T-helper 17 cell (primary cell): ENCODE measurements around the gene ZP1. TPM values are rescaled to one million over a fixed set of nuclear protein-coding genes. Genes with fewer than 3 reads are reported as not detected.

Experiments used
- ATAC-seq: fragments of 150-1000 bp; cut with Tn5 transposase; 2 replicates; pipeline ENCODE4 v1.10.0; 2021; ENCODE audit warnings: mild to moderate bottlenecking, moderate library complexity
- DNase-seq, 3 donors: peaks; one replicate each; pipeline versions ENCODE4 v3.0.0 to v3.0.0-alpha.2; 2020 to 2021
- H3K9me3 ChIP-seq: one replicate; pipeline ENCODE4 v1.7.0; 2013; ENCODE audit warnings: low read length, mild to moderate bottlenecking; ENCODE audit not compliant: control insufficient read depth, poor library complexity, severe bottlenecking
- H3K27ac Mint-ChIP-seq: one replicate; pipeline ENCODE4 v1.8.0; 2022; ENCODE audit warnings: mild to moderate bottlenecking, moderate library complexity, mixed read lengths
- H3K27me3 Mint-ChIP-seq: one replicate; pipeline ENCODE4 v1.8.0; 2022; ENCODE audit warnings: mixed read lengths
- H3K36me3 Mint-ChIP-seq: one replicate; pipeline ENCODE4 v1.8.0; 2022; ENCODE audit warnings: low read depth, mixed read lengths
- H3K4me1 Mint-ChIP-seq: one replicate; pipeline ENCODE4 v1.8.0; 2022; ENCODE audit warnings: mild to moderate bottlenecking, mixed read lengths
- H3K4me3 Mint-ChIP-seq: one replicate; pipeline ENCODE4 v1.8.0; 2022; ENCODE audit warnings: mild to moderate bottlenecking, moderate library complexity, mixed read lengths
- total RNA-seq, 4 donors: library from RNA in 2 of 4; stranded (reverse) in 2 of 4; gene quantifications; one replicate each; pipeline ENCODE4 v1.2.3 and lab custom pipeline; 2022 to 2026

ZP1 gene
- total RNA-seq, 2 donors from 2014 or later, result not detected

GRCh38 chr11:60918251-60918938 lies 51.1 kb downstream of the ZP1 start:
- H3K27ac Mint-ChIP-seq, result no peak overlapping the region
- no peak for ATAC-seq
- no peaks in the 10 kb centered on the region for H3K9me3 ChIP-seq
- H3K36me3 Mint-ChIP-seq, result peaks cover 11% of the 10 kb centered on the region
- H3K4me3 Mint-ChIP-seq, result no peak overlapping the region
- no peak for DNase-seq
- peaks cover 10% of the 10 kb centered on the region for H3K27me3 Mint-ChIP-seq
- H3K4me1 Mint-ChIP-seq, result peaks cover 35% of the 10 kb centered on the region

DNA sequence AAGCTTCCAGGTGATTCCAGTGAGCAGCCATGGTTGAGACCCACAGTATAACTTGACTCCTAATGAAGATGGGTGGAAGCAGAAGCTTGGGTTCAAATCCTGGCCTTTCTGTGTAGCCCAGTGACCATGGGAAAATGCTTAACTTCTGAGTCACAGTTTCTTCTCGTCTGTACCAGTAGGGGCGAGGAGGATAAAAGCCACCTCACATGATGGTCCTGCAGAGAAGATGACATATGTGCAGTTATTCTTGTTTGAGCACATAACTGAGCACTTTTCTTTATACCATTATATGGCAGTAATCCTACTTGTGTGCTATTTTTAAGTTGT lies 51.6 kb downstream of the ZP1 start:
- H3K27me3 Mint-ChIP-seq, result peaks cover 14% of the 10 kb centered on the region
- H3K4me1 Mint-ChIP-seq, result peaks cover 31% of the 10 kb centered on the region
- no peaks in the 10 kb centered on the region for H3K9me3 ChIP-seq
- ATAC-seq, result no peak
- H3K36me3 Mint-ChIP-seq, result peaks cover 11% of the 10 kb centered on the region
- H3K27ac Mint-ChIP-seq, result no peak overlapping the region
- no peak for DNase-seq
- H3K4me3 Mint-ChIP-seq, result no peak overlapping the region

DNA sequence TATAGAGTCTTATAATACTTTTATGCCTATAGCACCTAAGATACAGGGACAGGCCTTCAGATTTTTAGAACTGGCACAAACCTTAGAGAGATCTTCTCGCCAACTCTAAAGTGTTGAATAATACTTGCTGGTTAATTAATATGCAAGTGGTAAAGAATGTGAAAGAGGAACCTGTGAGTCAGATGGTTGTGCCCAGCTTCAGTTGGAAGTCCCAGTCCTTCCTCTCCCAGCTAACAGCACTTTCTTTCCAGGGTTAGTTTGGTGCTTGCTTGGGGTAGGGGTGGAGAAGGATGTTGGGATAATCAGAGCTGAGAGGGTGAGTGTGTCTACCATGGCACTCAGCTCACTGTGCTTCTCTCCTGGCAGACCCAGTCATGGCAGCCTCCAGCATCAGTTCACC lies 52.0 kb downstream of the ZP1 start:
- peaks cover 9% of the 10 kb centered on the region for H3K36me3 Mint-ChIP-seq
- no peak for DNase-seq

DNA sequence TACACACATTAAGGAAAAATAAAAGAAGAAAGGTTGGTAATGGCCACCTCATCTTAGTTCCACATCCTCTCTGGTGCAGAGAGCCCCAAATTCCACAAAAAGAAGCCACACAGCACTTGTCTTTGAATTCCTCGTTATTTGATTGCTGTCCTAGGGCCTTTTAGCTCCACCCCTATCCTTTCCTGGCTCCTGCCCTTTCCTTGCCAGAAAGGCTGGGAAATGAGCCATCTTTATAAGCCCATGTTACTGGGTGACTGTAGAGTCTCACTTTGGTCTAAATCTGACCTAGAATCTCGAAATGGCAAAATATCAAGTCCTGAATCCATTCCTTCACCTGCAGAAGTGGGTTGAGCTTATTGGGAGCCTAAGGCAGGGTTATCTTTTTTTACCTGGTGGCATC lies 52.6 kb downstream of the ZP1 start:
- DNase-seq (no peak), ATAC-seq (no peak)
- no peaks in the 10 kb centered on the region for H3K9me3 ChIP-seq
- Mint-ChIP-seq H3K27ac (no peak overlapping the region), H3K36me3 (peaks cover 9% of the 10 kb centered on the region), H3K27me3 (peaks cover 14% of the 10 kb centered on the region), H3K4me3 (no peak overlapping the region), H3K4me1 (peaks cover 27% of the 10 kb centered on the region)

More for the DNA sequence above, 52.0 kb downstream of the ZP1 start:
- Mint-ChIP-seq H3K4me3 (no peak overlapping the region), H3K4me1 (peaks cover 29% of the 10 kb centered on the region), H3K27ac (no peak overlapping the region), H3K27me3 (peaks cover 14% of the 10 kb centered on the region)
- no peak for ATAC-seq
- no peaks in the 10 kb centered on the region for H3K9me3 ChIP-seq

DNA sequence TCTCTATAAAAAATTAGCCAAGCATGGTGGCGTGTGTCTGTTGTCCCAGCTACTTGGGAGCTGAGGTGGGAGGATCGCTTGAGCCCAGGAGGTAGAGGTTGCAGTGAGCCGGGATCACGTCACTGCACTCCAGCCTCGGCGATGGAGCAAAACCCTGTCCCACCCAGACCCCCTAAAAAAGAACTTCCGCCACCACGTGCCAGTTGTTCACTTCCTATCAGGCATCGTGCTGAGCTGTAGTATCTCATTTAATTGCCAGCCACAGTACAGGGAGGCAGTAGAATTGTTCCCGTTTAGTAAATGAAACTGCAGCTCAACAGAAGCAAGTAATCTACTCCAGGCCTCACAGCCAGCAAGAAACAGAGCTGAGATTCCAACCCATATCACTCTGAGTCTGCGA lies 53.9 kb downstream of the ZP1 start:
- no peak overlapping the region for H3K27ac Mint-ChIP-seq
- ATAC-seq, result no peak
- H3K4me1 Mint-ChIP-seq, result peaks cover 20% of the 10 kb centered on the region
- H3K27me3 Mint-ChIP-seq, result peaks cover 27% of the 10 kb centered on the region
- DNase-seq, result no peak
- H3K36me3 Mint-ChIP-seq, result peaks cover 9% of the 10 kb centered on the region
- no peak overlapping the region for H3K4me3 Mint-ChIP-seq
- no peaks in the 10 kb centered on the region for H3K9me3 ChIP-seq

DNA sequence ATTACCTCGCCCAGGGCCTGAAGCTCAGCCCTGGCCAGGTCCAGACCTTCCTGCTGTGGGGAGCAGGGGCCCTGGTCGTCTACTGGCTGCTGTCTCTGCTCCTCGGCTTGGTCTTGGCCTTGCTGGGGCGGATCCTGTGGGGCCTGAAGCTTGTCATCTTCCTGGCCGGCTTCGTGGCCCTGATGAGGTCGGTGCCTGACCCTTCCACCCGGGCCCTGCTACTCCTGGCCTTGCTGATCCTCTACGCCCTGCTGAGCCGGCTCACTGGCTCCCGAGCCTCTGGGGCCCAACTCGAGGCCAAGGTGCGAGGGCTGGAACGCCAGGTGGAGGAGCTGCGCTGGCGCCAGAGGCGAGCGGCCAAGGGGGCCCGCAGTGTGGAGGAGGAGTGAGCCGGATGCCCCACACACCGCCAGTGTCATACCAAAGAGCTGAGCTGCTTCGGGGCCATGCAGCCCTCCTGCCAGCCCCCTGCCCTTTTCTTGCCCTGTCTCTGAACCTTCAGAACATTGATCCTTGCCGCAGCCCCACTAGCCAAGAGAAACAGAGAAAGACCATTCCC lies 54.5 kb downstream of the ZP1 start:
- no peaks in the 10 kb centered on the region for H3K9me3 ChIP-seq
- ATAC-seq, result no peak
- Mint-ChIP-seq H3K4me1 (peaks cover 17% of the 10 kb centered on the region), H3K27me3 (peaks cover 32% of the 10 kb centered on the region), H3K4me3 (no peak overlapping the region), H3K36me3 (peaks cover 9% of the 10 kb centered on the region), H3K27ac (no peak overlapping the region)
- no peak for DNase-seq

DNA sequence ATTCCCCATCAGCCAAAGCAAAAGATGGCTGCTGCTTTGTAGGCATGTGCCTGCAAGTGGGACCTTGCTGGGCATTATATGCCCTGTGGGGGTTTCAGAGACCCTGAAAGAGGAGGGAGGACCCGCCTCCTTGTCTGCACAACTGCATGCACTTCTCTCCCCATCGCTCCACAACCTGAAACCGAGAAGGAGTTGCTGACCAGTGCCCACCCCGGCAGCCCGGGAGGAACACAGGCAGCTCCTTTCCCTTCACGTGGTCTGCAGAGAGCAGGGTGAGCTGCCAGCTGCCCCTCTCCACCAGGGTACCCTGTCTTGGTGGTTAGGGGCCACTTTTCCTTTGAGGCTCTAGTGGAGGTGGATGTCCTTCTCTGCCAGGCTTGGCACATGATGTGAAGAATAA lies 55.6 kb downstream of the ZP1 start:
- Mint-ChIP-seq H3K36me3 (peaks cover 9% of the 10 kb centered on the region), H3K4me1 (peaks cover 12% of the 10 kb centered on the region), H3K27me3 (peaks cover 42% of the 10 kb centered on the region), H3K4me3 (no peak overlapping the region), H3K27ac (no peak overlapping the region)
- no peaks in the 10 kb centered on the region for H3K9me3 ChIP-seq
- no peak for ATAC-seq
- DNase-seq, result no peak

DNA sequence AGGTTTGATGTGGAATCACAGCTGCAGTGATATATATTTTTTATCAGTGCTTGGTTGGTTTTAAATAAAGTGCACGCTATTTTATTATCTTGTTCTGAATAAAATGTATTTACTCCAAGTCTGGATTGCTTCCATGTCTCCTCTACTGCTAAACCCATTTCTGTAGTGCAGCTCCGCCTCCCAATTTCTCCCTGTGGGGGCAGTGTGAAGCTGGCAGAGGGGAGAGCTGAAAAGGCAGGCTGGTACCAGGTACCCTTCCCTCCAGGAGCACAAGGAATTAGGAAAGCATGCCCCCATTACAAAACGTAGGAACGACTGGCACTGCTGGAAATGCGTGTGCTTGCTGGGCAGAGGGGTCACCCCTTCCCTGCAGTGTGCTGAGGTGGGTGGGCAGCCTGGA lies 56.0 kb downstream of the ZP1 start:
- peaks cover 9% of the 10 kb centered on the region for H3K36me3 Mint-ChIP-seq

DNA sequence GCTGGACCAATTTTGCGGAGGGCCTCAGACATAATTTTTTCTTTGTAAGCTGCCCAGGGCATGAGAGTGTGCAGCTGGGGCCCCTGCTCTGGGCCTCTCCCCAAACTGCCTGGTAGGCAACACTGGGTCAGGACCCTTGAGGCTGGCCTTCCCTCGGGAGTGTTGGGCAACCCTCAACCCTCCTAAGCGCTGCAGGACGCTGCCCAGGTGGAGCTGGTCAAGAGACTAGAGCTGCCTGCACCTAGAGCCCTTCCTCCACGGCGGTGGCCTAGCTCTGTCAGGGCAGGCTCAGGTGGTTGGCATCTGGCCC lies 56.4 kb downstream of the ZP1 start:
- ATAC-seq (no peak), DNase-seq (no peak)
- H3K36me3 Mint-ChIP-seq, result peaks cover 9% of the 10 kb centered on the region
- H3K4me3 Mint-ChIP-seq, result peak overlapping the region; percentile 79
- H3K4me1 Mint-ChIP-seq, result peaks cover 10% of the 10 kb centered on the region
- no peak overlapping the region for H3K27ac Mint-ChIP-seq
- H3K27me3 Mint-ChIP-seq, result peaks cover 42% of the 10 kb centered on the region
- H3K9me3 ChIP-seq, result no peaks in the 10 kb centered on the region

More for the DNA sequence above, 56.0 kb downstream of the ZP1 start:
- Mint-ChIP-seq H3K4me3 (peak overlapping the region; percentile 79), H3K27me3 (peaks cover 42% of the 10 kb centered on the region), H3K4me1 (peaks cover 10% of the 10 kb centered on the region), H3K27ac (no peak overlapping the region)
- DNase-seq (no peak), ATAC-seq (no peak)
- H3K9me3 ChIP-seq, result no peaks in the 10 kb centered on the region

- Mint-ChIP-seq H3K27ac (no peak within 1 kb of the TSS), H3K4me1 (peaks cover 10% of the 10 kb centered on the region), H3K27me3 (peaks cover 44% of the 10 kb centered on the region), H3K4me3 (peak within 1 kb of the TSS; percentile 79), H3K36me3 (peaks cover 9% of the 10 kb centered on the region)
- no peaks in the 10 kb centered on the region for H3K9me3 ChIP-seq
- ATAC-seq (peak; percentile 55), DNase-seq (no peak)
These were observed 57.0 kb downstream of the ZP1 start, which contains the start of gene TMEM132A for GRCh38 chr11:60924110-60924905. Gene TMEM132A, plus strand, starts transcription at chr11:60924460. Its CDS starts 174 bp downstream, at chr11:60924634.

Other genes starting within 250 kb of the ZP1 start
- gene MS4A8, start 167.9 kb upstream of the ZP1 start, total RNA-seq, result not detected
- gene MS4A18, start 142.8 kb upstream of the ZP1 start, total RNA-seq, result not detected
- gene MS4A15, start 110.7 kb upstream of the ZP1 start, total RNA-seq, result not detected
- gene MS4A10, start 82.2 kb upstream of the ZP1 start, total RNA-seq, result not detected
- gene CCDC86, start 25.4 kb upstream of the ZP1 start, total RNA-seq, result 10 to 100 TPM in 1 of 2 donors, 1 to 10 TPM in 1; 9.2 to 13.1 TPM
- 1 to 10 TPM in 1 of 2 donors, under 1 TPM in 1; 0.52 to 1.8 TPM for gene PTGDR2, start 11.6 kb upstream of the ZP1 start, total RNA-seq
- gene PRPF19, start 39.0 kb downstream of the ZP1 start, total RNA-seq, result 10 to 100 TPM; 66.7 to 87.5 TPM
- 10 to 100 TPM; 42.8 to 52.7 TPM for gene TMEM109, start 46.6 kb downstream of the ZP1 start, total RNA-seq
- gene TMEM132A, start 56.9 kb downstream of the ZP1 start, total RNA-seq, result not detected
- gene SLC15A3, start 84.6 kb downstream of the ZP1 start, total RNA-seq, result 10 to 100 TPM in 1 of 2 donors, 1 to 10 TPM in 1; 3.5 to 11.2 TPM
- gene CD6, start 104.1 kb downstream of the ZP1 start, total RNA-seq, result 100 to 1,000 TPM; 533 to 568 TPM
- 100 to 1,000 TPM; 310 to 362 TPM for gene CD5, start 234.9 kb downstream of the ZP1 start, total RNA-seq